Measurements from ENCODE around the gene ADCY4. TPM values are rescaled to one million over a fixed set of nuclear protein-coding genes. Genes with fewer than 3 reads are reported as not detected.
A peak's percentile ranks its signal among the peaks of the same experiment; 100 is the strongest.

The ADCY4 gene
- under 1 TPM in 3 of 6 donors, not detected in 3; 0.29 to 0.53 (median 0.32) TPM for polyA plus RNA-seq (ENCODE audit: low read depth in 6 of 6)

GRCh38 chr14:24334431-24335291, at the start of gene ADCY4:
TSS of gene ADCY4 (minus strand) at chr14:24335071. CDS start at chr14:24334652, 419 bp downstream.
- ATAC-seq (ENCODE audit: low read depth in 2 of 2) (peak in 1 of 2 donors; percentile 24), DNase-seq (no peak)
- Mint-ChIP-seq H3K27ac (peak within 1 kb of the TSS in 4 of 6 donors; percentile 24 to 83 (median 48)), H3K4me1 (peaks cover 29 to 53% (median 35%) of the 10 kb centered on the region in 3 donors), H3K9me3 (peaks cover 0 to 1% (median 0%) of the 10 kb centered on the region in 7 donors), H3K36me3 (peaks cover 4 to 18% of the 10 kb centered on the region in 2 donors), H3K27me3 (peaks cover 19 to 30% (median 20%) of the 10 kb centered on the region in 3 donors), H3K4me3 (peak within 1 kb of the TSS; percentile 59 to 87 (median 80))

GRCh38 chr14:24384169-24384568, 49.3 kb upstream of the ADCY4 start:
- Mint-ChIP-seq H3K4me3 (peak overlapping the region in 1 of 8 donors; percentile 16), H3K9me3 (no peaks in the 10 kb centered on the region), H3K27me3 (peaks cover 13 to 25% (median 18%) of the 10 kb centered on the region in 3 donors), H3K27ac (no peak overlapping the region), H3K36me3 (no peaks in the 10 kb centered on the region), H3K4me1 (no peaks in the 10 kb centered on the region)
- DNase-seq, result no peak
- ATAC-seq (ENCODE audit: low read depth in 2 of 2), result no peak

- no peak overlapping the region for H3K27ac Mint-ChIP-seq
- H3K4me1 Mint-ChIP-seq, result no peaks in the 10 kb centered on the region
- ATAC-seq (ENCODE audit: low read depth in 2 of 2) (no peak), DNase-seq (no peak)
- H3K36me3 Mint-ChIP-seq, result no peaks in the 10 kb centered on the region
- H3K9me3 Mint-ChIP-seq, result no peaks in the 10 kb centered on the region
- no peak overlapping the region for H3K4me3 Mint-ChIP-seq
- H3K27me3 Mint-ChIP-seq, result peaks cover 8 to 12% (median 11%) of the 10 kb centered on the region in 3 donors
Measured at GRCh38 chr14:24382064-24382371, 47.1 kb upstream of the ADCY4 start.

GRCh38 chr14:24381363-24382063, 46.6 kb upstream of the ADCY4 start:
- H3K9me3 Mint-ChIP-seq, result no peaks in the 10 kb centered on the region
- H3K36me3 Mint-ChIP-seq, result no peaks in the 10 kb centered on the region
- ATAC-seq (ENCODE audit: low read depth in 2 of 2) (no peak), DNase-seq (no peak)
- no peaks in the 10 kb centered on the region for H3K4me1 Mint-ChIP-seq
- H3K27me3 Mint-ChIP-seq, result peaks cover 4 to 14% (median 6%) of the 10 kb centered on the region in 3 donors
- H3K4me3 Mint-ChIP-seq, result no peak overlapping the region
- H3K27ac Mint-ChIP-seq, result no peak overlapping the region

GRCh38 chr14:24379907-24380730, 45.2 kb upstream of the ADCY4 start:
- peaks cover 0 to 14% (median 6%) of the 10 kb centered on the region in 3 donors for H3K27me3 Mint-ChIP-seq
- H3K36me3 Mint-ChIP-seq, result no peaks in the 10 kb centered on the region
- DNase-seq (no peak), ATAC-seq (ENCODE audit: low read depth in 2 of 2) (no peak)
- H3K4me3 Mint-ChIP-seq, result no peak overlapping the region
- H3K27ac Mint-ChIP-seq, result no peak overlapping the region
- no peaks in the 10 kb centered on the region for H3K4me1 Mint-ChIP-seq
- H3K9me3 Mint-ChIP-seq, result no peaks in the 10 kb centered on the region

- Mint-ChIP-seq H3K27ac (peak overlapping the region in 1 of 6 donors; percentile 54), H3K4me1 (no peaks in the 10 kb centered on the region), H3K4me3 (no peak overlapping the region), H3K9me3 (no peaks in the 10 kb centered on the region), H3K36me3 (no peaks in the 10 kb centered on the region), H3K27me3 (peaks cover 0 to 11% (median 4%) of the 10 kb centered on the region in 3 donors)
- DNase-seq (no peak), ATAC-seq (ENCODE audit: low read depth in 2 of 2) (no peak)
Measured at GRCh38 chr14:24378981-24379906, 44.4 kb upstream of the ADCY4 start.

- no peaks in the 10 kb centered on the region for H3K4me1 Mint-ChIP-seq
- ATAC-seq (ENCODE audit: low read depth in 2 of 2), result no peak
- DNase-seq, result no peak
Measured at GRCh38 chr14:24378327-24378726, 43.5 kb upstream of the ADCY4 start.

GRCh38 chr14:24377657-24378056, 42.8 kb upstream of the ADCY4 start:
- ATAC-seq (ENCODE audit: low read depth in 2 of 2), result no peak
- H3K36me3 Mint-ChIP-seq, result no peaks in the 10 kb centered on the region
- no peaks in the 10 kb centered on the region for H3K9me3 Mint-ChIP-seq
- H3K27me3 Mint-ChIP-seq, result peaks cover 0 to 5% (median 0%) of the 10 kb centered on the region in 3 donors
- DNase-seq, result no peak
- no peaks in the 10 kb centered on the region for H3K4me1 Mint-ChIP-seq
- no peak overlapping the region for H3K4me3 Mint-ChIP-seq
- H3K27ac Mint-ChIP-seq, result no peak overlapping the region

More at GRCh38 chr14:24378327-24378726, 43.5 kb upstream of the ADCY4 start:
- Mint-ChIP-seq H3K27me3 (peaks cover 0 to 5% (median 0%) of the 10 kb centered on the region in 3 donors), H3K36me3 (no peaks in the 10 kb centered on the region), H3K4me3 (no peak overlapping the region), H3K9me3 (no peaks in the 10 kb centered on the region), H3K27ac (no peak overlapping the region)

GRCh38 chr14:24377126-24377525, 42.3 kb upstream of the ADCY4 start:
- no peak for DNase-seq
- Mint-ChIP-seq H3K4me1 (no peaks in the 10 kb centered on the region), H3K27ac (no peak overlapping the region), H3K9me3 (no peaks in the 10 kb centered on the region), H3K27me3 (peaks cover 0 to 5% (median 0%) of the 10 kb centered on the region in 3 donors), H3K4me3 (no peak overlapping the region), H3K36me3 (no peaks in the 10 kb centered on the region)
- no peak for ATAC-seq (ENCODE audit: low read depth in 2 of 2)

- H3K4me3 Mint-ChIP-seq, result no peak overlapping the region
- peaks cover 0 to 5% (median 0%) of the 10 kb centered on the region in 3 donors for H3K27me3 Mint-ChIP-seq
- H3K9me3 Mint-ChIP-seq, result no peaks in the 10 kb centered on the region
- H3K4me1 Mint-ChIP-seq, result no peaks in the 10 kb centered on the region
- H3K27ac Mint-ChIP-seq, result no peak overlapping the region
- ATAC-seq (ENCODE audit: low read depth in 2 of 2) (no peak), DNase-seq (no peak)
- H3K36me3 Mint-ChIP-seq, result no peaks in the 10 kb centered on the region
Measured at GRCh38 chr14:24376448-24377070, 41.7 kb upstream of the ADCY4 start.

- DNase-seq (no peak), ATAC-seq (ENCODE audit: low read depth in 2 of 2) (no peak)
- Mint-ChIP-seq H3K27ac (no peak overlapping the region), H3K27me3 (peaks cover 0 to 6% (median 5%) of the 10 kb centered on the region in 3 donors), H3K36me3 (no peaks in the 10 kb centered on the region), H3K4me3 (no peak overlapping the region), H3K9me3 (no peaks in the 10 kb centered on the region), H3K4me1 (peaks cover 10 to 12% (median 10%) of the 10 kb centered on the region in 3 donors)
Measured at GRCh38 chr14:24372701-24373416, 38.0 kb upstream of the ADCY4 start.
